Vagina (tissue), 2 donors: ENCODE data around the gene GRAMD1B. TPM values are rescaled to one million over a fixed set of nuclear protein-coding genes. Genes with fewer than 3 reads are reported as not detected.

ENCODE experiments used
- DNase-seq, 2 donors: peaks; one replicate each; pipeline ENCODE4 v3.0.0-alpha.2; 2017; ENCODE audit errors: extremely low spot score in 2 of 2
- H3K27ac ChIP-seq: fragments of 200-600 bp; sonication (generic); one replicate; pipeline ENCODE4 v1.5.1; 2019
- H3K27me3 ChIP-seq: fragments of 200-600 bp; sonication (generic); one replicate; pipeline ENCODE4 v1.5.1; 2019
- H3K36me3 ChIP-seq, 2 donors: fragments of 200-600 bp; sonication (generic); one replicate each; pipeline ENCODE4 v1.5.1; 2017 to 2019
- H3K4me1 ChIP-seq: fragments of 200-600 bp; sonication (generic); one replicate; pipeline ENCODE4 v1.5.1; 2019
- H3K4me3 ChIP-seq, 2 donors: fragments of 200-600 bp; sonication (generic); 1 replicate in 1 of 2; 2 replicates in 1 of 2; pipeline ENCODE4 v1.5.1; 2016 to 2019
- H3K9me3 ChIP-seq: fragments of 200-600 bp; sonication (generic); one replicate; pipeline ENCODE4 v1.5.1; 2019
- CTCF ChIP-seq, 3 experiments: fragments of 450-650 bp in 2 of 3; fragments of 200-600 bp in 1 of 3; sonication (generic) in 1 of 3; IDR thresholded peaks; one replicate each; pipeline ENCODE4 v1.5.1; 2017 to 2019; ENCODE audit warnings: antibody characterized with exemption in 3 of 3, mild to moderate bottlenecking in 2 of 3, moderate library complexity in 2 of 3
- POLR2A ChIP-seq, 2 donors: fragments of 450-650 bp; IDR thresholded peaks; one replicate each; pipeline ENCODE4 v1.6.1; 2017; ENCODE audit warnings: antibody characterized with exemption in 2 of 2, mild to moderate bottlenecking in 2 of 2, moderate library complexity in 2 of 2
- POLR2AphosphoS5 ChIP-seq, 2 donors: sonication (generic); formaldehyde crosslinking; IDR thresholded peaks; one replicate each; pipeline ENCODE4 v1.9.0; 2017; ENCODE audit warnings: antibody characterized with exemption in 2 of 2, mild to moderate bottlenecking in 2 of 2, low read depth in 1 of 2; ENCODE audit not compliant: insufficient read depth in 1 of 2
- intact Hi-C: fragments of 100-400 bp; cut with DNase I; formaldehyde crosslinking; loops from one replicate; pipeline ENCODE4 v1.15.1; 2023
- total RNA-seq: library from RNA; depleted of rRNA; stranded (reverse); fragments of >200 nt; gene quantifications from one replicate; pipeline ENCODE4 v1.2.3, GENCODE V29; 2016

GRAMD1B gene
- total RNA-seq, 1 donor from 2014 or later: 4.9 TPM

- H3K9me3 ChIP-seq: no peaks in the 10 kb centered on the region
- intact Hi-C loops: loop anchor here (5.0 to 10.0 kb wide), 2 partner anchors 173 to 371 kb away; no protein-coding TSS in a partner anchor
- DNase-seq: no peak
- no peaks in the 10 kb centered on the region for H3K36me3 ChIP-seq
- H3K27ac ChIP-seq: no peak overlapping the region
- TF ChIP-seq POLR2A (IDR thresholded peaks at IDR 0.05): no peak
- no peak for TF ChIP-seq POLR2AphosphoS5 (IDR thresholded peaks at IDR 0.05; ENCODE audit: insufficient read depth in 1 of 2, low read depth in 1 of 2)
- no peak for TF ChIP-seq CTCF (IDR thresholded peaks at IDR 0.05)
- H3K27me3 ChIP-seq: no peaks in the 10 kb centered on the region
- no peak overlapping the region for H3K4me3 ChIP-seq
- no peaks in the 10 kb centered on the region for H3K4me1 ChIP-seq
Measured at GRCh38 chr11:123475469-123475868, 45.4 kb downstream of the GRAMD1B start.

- no peaks in the 10 kb centered on the region for H3K9me3 ChIP-seq
- no peak for DNase-seq
- no peak overlapping the region for H3K27ac ChIP-seq
- no peaks in the 10 kb centered on the region for H3K27me3 ChIP-seq
- TF ChIP-seq POLR2A (IDR thresholded peaks at IDR 0.05): no peak
- no peak for TF ChIP-seq CTCF (IDR thresholded peaks at IDR 0.05)
- no peak for TF ChIP-seq POLR2AphosphoS5 (IDR thresholded peaks at IDR 0.05; ENCODE audit: insufficient read depth in 1 of 2, low read depth in 1 of 2)
- no peak overlapping the region for H3K4me3 ChIP-seq
- intact Hi-C loops: loop anchor here (5.0 to 10.0 kb wide), 2 partner anchors 175 to 373 kb away; no protein-coding TSS in a partner anchor
- H3K4me1 ChIP-seq: no peaks in the 10 kb centered on the region
- H3K36me3 ChIP-seq: no peaks in the 10 kb centered on the region
Measured at GRCh38 chr11:123477205-123477907, 47.3 kb downstream of the GRAMD1B start.

GRCh38 chr11:123478352-123478987 is 48.4 kb downstream of the GRAMD1B start:
- TF ChIP-seq CTCF (IDR thresholded peaks at IDR 0.05) (peak; percentile 34 to 65 (median 59)), POLR2AphosphoS5 (IDR thresholded peaks at IDR 0.05; ENCODE audit: insufficient read depth in 1 of 2, low read depth in 1 of 2) (no peak), POLR2A (IDR thresholded peaks at IDR 0.05) (no peak)
- no peaks in the 10 kb centered on the region for H3K9me3 ChIP-seq
- H3K27me3 ChIP-seq: no peaks in the 10 kb centered on the region
- no peaks in the 10 kb centered on the region for H3K36me3 ChIP-seq
- no peaks in the 10 kb centered on the region for H3K4me1 ChIP-seq
- no peak for DNase-seq
- intact Hi-C loops: loop anchor here (5.0 to 10.0 kb wide), 2 partner anchors 176 to 374 kb away; no protein-coding TSS in a partner anchor
- H3K27ac ChIP-seq: no peak overlapping the region
- no peak overlapping the region for H3K4me3 ChIP-seq

GRCh38 chr11:123479048-123479837 is 49.2 kb downstream of the GRAMD1B start:
- Histone ChIP-seq H3K4me1 (no peaks in the 10 kb centered on the region), H3K27ac (no peak overlapping the region), H3K36me3 (no peaks in the 10 kb centered on the region), H3K27me3 (no peaks in the 10 kb centered on the region), H3K4me3 (no peak overlapping the region), H3K9me3 (no peaks in the 10 kb centered on the region)
- DNase-seq: no peak
- TF ChIP-seq POLR2AphosphoS5 (IDR thresholded peaks at IDR 0.05; ENCODE audit: insufficient read depth in 1 of 2, low read depth in 1 of 2) (no peak), CTCF (IDR thresholded peaks at IDR 0.05) (no peak), POLR2A (IDR thresholded peaks at IDR 0.05) (no peak)
- intact Hi-C loops: loop anchor here (5.0 to 10.0 kb wide), 2 partner anchors 177 to 374 kb away; no protein-coding TSS in a partner anchor
